Astrocyte (in vitro differentiated cells and primary cell): ENCODE measurements around the gene LAMA3.

ENCODE experiments used
- CTCF ChIP-seq: IDR thresholded peaks from 2 replicates; pipeline ENCODE4 v1.5.1; 2011; ENCODE audit warnings: low read depth, mild to moderate bottlenecking, inconsistent platforms, low read length, moderate library complexity; ENCODE audit not compliant: insufficient read depth
- EZH2 ChIP-seq: IDR thresholded peaks from 2 replicates; pipeline ENCODE4 v1.6.1; 2012; ENCODE audit warnings: mild to moderate bottlenecking, low read length, inconsistent platforms; ENCODE audit not compliant: insufficient read depth

GRCh38 chr18:23916338-23916737, 227.1 kb downstream of the LAMA3 start:
- TF ChIP-seq EZH2 (no peak), CTCF (no peak)
